GM19193 (cell line): ENCODE results near the gene KAT6B.

Source experiments
- POLR2A ChIP-seq: IDR thresholded peaks from 4 replicates; pipeline ENCODE4 v1.6.1; 2011; ENCODE audit not compliant: insufficient read depth, insufficient read length; ENCODE audit errors: extremely low read depth

The KAT6B gene

GRCh38 chr10:75013007-75013406 is 186.6 kb downstream of the KAT6B start:
- no peak for TF ChIP-seq POLR2A

- TF ChIP-seq POLR2A, result no peak
These were observed 187.1 kb downstream of the KAT6B start for GRCh38 chr10:75013522-75013921.

GRCh38 chr10:75014516-75015230 is 188.3 kb downstream of the KAT6B start:
- no peak for TF ChIP-seq POLR2A

GRCh38 chr10:75015442-75015841 is 189.0 kb downstream of the KAT6B start:
- no peak for TF ChIP-seq POLR2A

GRCh38 chr10:75016325-75016724 is 189.9 kb downstream of the KAT6B start:
- no peak for TF ChIP-seq POLR2A

- no peak for TF ChIP-seq POLR2A
These were observed 191.9 kb downstream of the KAT6B start for GRCh38 chr10:75018251-75018650.

- TF ChIP-seq POLR2A, result no peak
These were observed 192.4 kb downstream of the KAT6B start for GRCh38 chr10:75018686-75019307.

- no peak for TF ChIP-seq POLR2A
These were observed 193.0 kb downstream of the KAT6B start for GRCh38 chr10:75019370-75019769.

- no peak for TF ChIP-seq POLR2A
These were observed 193.8 kb downstream of the KAT6B start for GRCh38 chr10:75020168-75020567.

GRCh38 chr10:75021379-75022249 is 195.2 kb downstream of the KAT6B start:
- no peak for TF ChIP-seq POLR2A

GRCh38 chr10:75023074-75023473 is 196.7 kb downstream of the KAT6B start:
- no peak for TF ChIP-seq POLR2A

- TF ChIP-seq POLR2A, result no peak
These were observed 198.6 kb downstream of the KAT6B start for GRCh38 chr10:75024971-75025523.

GRCh38 chr10:75028049-75028448 is 201.6 kb downstream of the KAT6B start:
- TF ChIP-seq POLR2A, result no peak

- no peak for TF ChIP-seq POLR2A
These were observed 202.3 kb downstream of the KAT6B start for GRCh38 chr10:75028748-75029147.

- no peak for TF ChIP-seq POLR2A
These were observed 203.0 kb downstream of the KAT6B start for GRCh38 chr10:75029420-75029819.
